Measurements from ENCODE around the gene GRAPL.
"Not testable (repeated sequence)": the region's sequence is repeated elsewhere in the genome, so short reads cannot be mapped to it uniquely, and the experiment has no call there.

Gene GRAPL

GRCh38 chr17:19136605-19137004, 9.2 kb downstream of the GRAPL start:
- not testable (repeated sequence) for DNase-seq (ENCODE audit: low read depth)

DNA sequence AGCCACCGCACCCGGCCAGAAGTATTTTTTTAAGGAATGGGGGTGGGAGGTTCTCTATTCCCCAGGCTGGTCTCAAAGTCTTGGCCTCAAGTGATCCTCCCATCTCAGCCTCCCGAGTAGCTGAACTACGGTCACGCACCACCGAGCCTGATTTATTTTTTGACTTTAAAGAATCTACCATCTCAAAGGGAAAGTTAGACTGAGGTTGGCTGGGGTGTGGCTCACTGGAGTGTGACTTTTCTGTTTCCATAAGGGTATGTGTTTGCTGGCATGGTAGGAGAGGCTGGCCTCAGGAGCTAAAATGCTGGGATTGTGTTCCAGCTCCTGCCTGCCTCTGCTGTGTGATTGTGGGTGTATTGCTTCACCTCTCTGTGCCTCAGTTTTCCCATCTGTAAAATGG, 10.6 kb downstream of the GRAPL start:
- not testable (repeated sequence) for DNase-seq (ENCODE audit: low read depth)

DNA sequence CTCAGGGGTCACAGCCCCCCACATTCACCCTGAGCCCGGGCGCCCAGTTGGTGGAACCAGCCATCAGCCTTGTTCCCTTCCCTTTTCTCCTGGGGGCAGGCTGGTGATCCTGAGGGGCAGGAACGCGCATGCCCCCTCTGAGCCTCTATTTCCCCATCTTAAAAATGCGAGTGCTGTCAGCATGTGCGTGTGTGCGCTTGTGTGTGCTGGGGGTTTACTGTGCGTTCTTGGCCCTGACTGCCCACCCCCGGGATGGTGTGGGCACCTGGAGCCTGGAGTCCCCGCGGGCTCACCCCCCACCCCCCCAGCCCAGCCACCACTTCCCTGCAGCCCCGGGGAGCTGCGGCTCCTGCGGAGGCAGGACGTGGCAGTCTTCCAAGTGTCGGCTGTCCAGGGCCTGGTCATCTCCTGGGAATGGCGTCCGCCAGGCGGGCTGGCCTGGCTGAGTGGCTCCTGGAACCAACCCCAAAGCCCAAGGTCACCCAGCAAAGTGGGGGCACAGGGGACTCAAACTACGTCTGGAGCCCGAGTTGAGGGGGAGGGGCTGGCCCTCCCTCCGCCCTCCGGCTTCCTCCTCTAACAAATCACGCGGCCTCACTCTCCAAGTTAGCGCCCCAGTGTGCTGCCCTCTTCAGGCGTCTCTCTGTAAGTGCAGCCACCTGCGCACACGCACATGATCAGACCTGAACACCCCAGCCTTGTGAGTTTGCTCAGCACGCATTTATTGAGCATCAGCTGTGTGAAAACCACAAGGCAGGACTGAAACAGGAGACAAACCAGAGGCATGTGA, 14.2 kb downstream of the GRAPL start:
- DNase-seq (ENCODE audit: low read depth) = not testable (repeated sequence)

- DNase-seq (ENCODE audit: low read depth) = not testable (repeated sequence)
These were observed 15.0 kb downstream of the GRAPL start for GRCh38 chr17:19142419-19142818.

DNA sequence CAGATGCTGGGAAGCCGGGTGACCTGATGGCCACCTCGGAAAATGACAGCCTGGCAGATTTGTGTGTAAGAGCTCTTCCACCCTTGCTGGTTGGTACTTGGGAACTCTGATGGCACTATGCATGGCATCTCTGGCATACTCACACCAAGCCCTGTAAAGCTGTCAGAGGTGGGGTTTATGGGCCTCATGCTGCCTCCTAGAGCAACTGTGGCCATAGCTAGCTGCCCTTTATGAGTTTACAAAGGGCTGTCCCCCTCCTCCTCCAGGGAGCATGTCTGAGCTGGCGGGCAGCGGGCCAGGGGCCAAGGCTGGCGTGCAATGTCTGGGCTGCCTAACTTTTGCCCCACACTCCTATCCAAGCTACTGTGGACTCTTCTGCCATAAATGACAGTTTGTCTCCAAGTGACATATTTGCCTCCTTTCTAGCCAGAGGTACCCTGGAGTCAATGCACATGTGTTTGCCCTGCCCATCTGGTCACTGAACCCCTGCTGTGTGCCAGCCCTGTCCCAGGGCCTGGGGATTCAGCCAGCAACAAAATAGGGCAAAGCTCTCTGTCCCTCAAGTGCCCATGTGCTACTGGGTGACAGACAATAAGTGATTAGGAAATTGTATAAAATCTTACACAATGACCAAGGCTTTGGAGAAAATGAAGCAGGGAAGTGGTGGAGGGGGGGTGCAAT, 15.8 kb downstream of the GRAPL start:
- DNase-seq (ENCODE audit: low read depth) = not testable (repeated sequence)

DNA sequence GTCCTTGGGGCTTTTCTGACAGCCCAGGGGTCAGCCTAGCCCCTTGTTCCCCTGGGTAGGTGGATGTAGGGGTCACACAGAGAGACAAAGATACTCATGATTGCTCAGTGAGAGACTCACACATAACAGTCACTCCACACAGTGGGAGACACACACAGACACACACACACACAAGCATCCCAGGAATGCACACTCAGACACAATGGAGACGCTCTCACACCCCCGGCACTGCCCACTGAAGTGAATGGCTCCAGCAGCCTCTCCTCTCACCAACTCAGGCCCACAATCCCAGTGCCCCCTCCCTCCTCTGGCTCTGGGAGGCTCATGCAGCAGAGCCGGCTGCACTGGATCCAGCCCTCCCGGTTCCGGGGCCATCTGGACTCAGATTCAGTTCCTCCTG, 17.0 kb downstream of the GRAPL start:
- not testable (repeated sequence) for DNase-seq (ENCODE audit: low read depth)

GRCh38 chr17:19145471-19145870, 18.1 kb downstream of the GRAPL start:
- not testable (repeated sequence) for DNase-seq (ENCODE audit: low read depth)

GRCh38 chr17:19150678-19151615, 23.6 kb downstream of the GRAPL start:
- not testable (repeated sequence) for DNase-seq (ENCODE audit: low read depth)

DNA sequence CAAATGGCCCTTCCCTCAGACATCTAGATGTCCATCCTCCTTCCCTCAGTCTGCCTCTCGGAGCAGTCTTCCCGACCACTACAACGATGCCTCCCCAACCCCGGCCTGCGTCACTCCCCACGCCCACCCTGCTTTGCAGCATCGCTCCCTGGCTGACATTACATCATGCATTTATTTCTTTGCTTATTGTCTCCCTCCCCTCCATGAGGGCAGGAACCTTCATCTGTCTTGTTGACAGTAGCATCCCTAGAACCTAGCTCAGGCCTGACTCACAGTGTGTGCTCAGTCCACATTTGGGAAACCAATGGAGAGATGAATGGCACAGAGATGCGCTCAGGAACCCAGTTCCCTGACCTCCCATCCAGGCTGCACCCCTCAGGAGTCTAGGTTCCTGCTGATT, 30.2 kb downstream of the GRAPL start:
- DNase-seq (ENCODE audit: low read depth) = not testable (repeated sequence)

DNA sequence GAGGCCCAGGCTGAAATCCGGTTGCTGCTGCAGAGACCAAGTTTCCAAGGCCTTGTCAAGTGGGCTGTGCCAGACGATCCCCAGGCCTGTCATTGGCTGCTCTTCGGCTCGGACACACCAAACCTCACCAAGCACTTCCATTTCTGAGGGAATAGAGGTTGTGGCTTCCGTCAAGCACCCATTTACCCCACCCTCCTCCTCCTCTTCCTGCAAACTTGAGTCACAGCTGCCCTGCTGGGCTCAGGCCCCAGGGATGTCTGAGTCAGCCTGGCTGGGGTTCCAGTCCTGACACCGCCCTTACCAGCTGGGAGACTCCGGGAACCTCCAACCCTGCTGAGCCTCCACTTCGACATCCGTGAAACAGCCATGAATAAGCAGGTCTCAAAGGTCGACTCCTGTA, 31.1 kb downstream of the GRAPL start:
- DNase-seq (ENCODE audit: low read depth) = not testable (repeated sequence)

GRCh38 chr17:19158938-19159337, 31.5 kb downstream of the GRAPL start:
- DNase-seq (ENCODE audit: low read depth) = not testable (repeated sequence)

GRCh38 chr17:19161308-19162107, 34.1 kb downstream of the GRAPL start:
- not testable (repeated sequence) for DNase-seq (ENCODE audit: low read depth)

GRCh38 chr17:19162384-19163216, 35.2 kb downstream of the GRAPL start:
- DNase-seq (ENCODE audit: low read depth) = not testable (repeated sequence)

GRCh38 chr17:19174422-19174821, 47.0 kb downstream of the GRAPL start:
- not testable (repeated sequence) for DNase-seq (ENCODE audit: low read depth)

DNA sequence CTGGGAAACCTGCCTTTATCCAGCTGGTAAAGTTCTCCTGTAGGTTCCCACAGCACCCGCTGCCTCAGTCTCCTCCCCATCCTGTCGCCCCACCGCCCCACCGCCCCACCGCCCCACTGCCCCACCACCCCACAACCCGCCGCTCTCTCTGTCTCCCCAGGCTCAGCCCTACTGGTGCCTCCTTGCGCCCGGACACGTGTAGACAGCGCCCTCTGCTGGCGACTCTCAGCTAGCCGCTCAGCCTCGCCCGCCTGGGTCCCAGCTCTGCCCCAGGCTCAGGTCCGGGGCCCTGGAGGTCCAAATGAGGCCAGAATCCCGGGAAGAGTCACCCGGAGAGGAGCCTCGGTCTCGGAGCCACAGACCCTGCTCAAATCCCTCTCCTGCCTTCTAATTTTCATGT, 48.0 kb downstream of the GRAPL start:
- DNase-seq (ENCODE audit: low read depth) = not testable (repeated sequence)

DNA sequence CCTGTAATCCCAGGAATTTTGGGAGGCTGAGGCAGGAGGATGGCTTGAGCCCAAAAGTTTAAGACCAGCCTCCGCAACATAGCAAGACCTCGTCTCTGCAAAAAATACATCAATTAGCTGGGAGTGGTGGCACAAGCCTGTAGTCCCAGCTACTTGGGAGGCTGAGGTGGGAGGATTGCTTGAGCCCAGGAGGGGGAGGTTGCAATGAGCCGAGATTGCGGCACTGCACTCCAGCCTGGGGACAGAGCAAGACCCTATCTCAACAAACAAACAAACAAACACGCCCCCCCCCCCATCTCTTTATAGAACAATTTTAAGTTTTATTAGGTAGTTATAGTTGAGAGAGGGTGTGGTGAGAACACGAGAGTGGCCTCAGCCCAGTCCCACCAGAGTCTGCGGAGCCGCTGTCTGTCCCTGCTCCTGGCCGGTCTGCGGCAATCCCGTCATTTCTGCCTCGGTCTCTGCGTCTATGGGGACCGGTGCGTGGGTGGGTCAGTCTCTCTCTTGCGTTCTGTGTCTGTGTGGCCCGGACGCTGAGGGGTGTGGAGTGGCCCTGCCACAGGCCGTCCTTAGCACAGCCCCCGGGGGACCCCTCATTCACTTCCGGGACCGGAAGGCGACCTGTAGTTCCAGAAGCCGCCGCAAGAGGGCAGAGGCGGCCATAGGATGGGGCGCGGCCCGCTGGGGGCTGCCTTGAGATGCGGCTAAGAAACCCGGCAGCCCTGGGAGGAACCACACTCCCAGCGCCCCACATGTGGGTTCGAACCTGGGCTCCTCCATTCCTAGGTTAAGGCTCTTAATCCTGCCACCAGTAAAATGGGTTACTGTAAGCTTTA, 53.9 kb downstream of the GRAPL start:
- DNase-seq (ENCODE audit: low read depth) = not testable (repeated sequence)

GRCh38 chr17:19187883-19188869, 60.8 kb downstream of the GRAPL start:
- not testable (repeated sequence) for DNase-seq (ENCODE audit: low read depth)
